Stimulated activated CD8-positive, alpha-beta memory T cell treated with anti-CD3 and anti-CD28 coated beads, Interleukin-12 subunit alpha, Interleukin-12 subunit beta, amount 100 ng/mL, for 1 hour (primary cell): ENCODE results near the gene DLX3.

ENCODE experiments used
- DNase-seq: peaks from one replicate; pipeline ENCODE4 v3.0.0-alpha.2; 2020; ENCODE audit warnings: low read depth

DLX3 gene

GRCh38 chr17:49992191-49992932 lies 2.7 kb downstream of the DLX3 start:
- DNase-seq = no peak

GRCh38 chr17:49991409-49991808 lies 3.6 kb downstream of the DLX3 start:
- no peak for DNase-seq

- no peak for DNase-seq
Measured at GRCh38 chr17:49990921-49991320, 4.1 kb downstream of the DLX3 start.

- no peak for DNase-seq
Measured at GRCh38 chr17:49990331-49990730, 4.7 kb downstream of the DLX3 start.

- no peak for DNase-seq
Measured at GRCh38 chr17:49989518-49989880, 5.5 kb downstream of the DLX3 start.

- DNase-seq = no peak
Measured at GRCh38 chr17:49987681-49988441, 7.2 kb downstream of the DLX3 start.

GRCh38 chr17:49987290-49987585 lies 7.8 kb downstream of the DLX3 start:
- DNase-seq = no peak

GRCh38 chr17:49986396-49987289 lies 8.4 kb downstream of the DLX3 start:
- no peak for DNase-seq

- DNase-seq = no peak
Measured at GRCh38 chr17:49985310-49985990, 9.6 kb downstream of the DLX3 start.

- DNase-seq = no peak
Measured at GRCh38 chr17:49984776-49985175, 10.2 kb downstream of the DLX3 start.

- DNase-seq = no peak
Measured at GRCh38 chr17:49984283-49984682, 10.7 kb downstream of the DLX3 start.

- DNase-seq = no peak
Measured at GRCh38 chr17:49980703-49981197, 14.3 kb downstream of the DLX3 start.

- no peak for DNase-seq
Measured at GRCh38 chr17:49979748-49980479, 15.1 kb downstream of the DLX3 start.

- no peak for DNase-seq
Measured at GRCh38 chr17:49978501-49978900, 16.5 kb downstream of the DLX3 start.

GRCh38 chr17:49977463-49978389 lies 17.3 kb downstream of the DLX3 start:
- DNase-seq = no peak

GRCh38 chr17:49976828-49977202 lies 18.2 kb downstream of the DLX3 start:
- DNase-seq = no peak

- DNase-seq = no peak
Measured at GRCh38 chr17:49976163-49976827, 18.7 kb downstream of the DLX3 start.

- DNase-seq = no peak
Measured at GRCh38 chr17:49975531-49975930, 19.5 kb downstream of the DLX3 start.

- DNase-seq = no peak
Measured at GRCh38 chr17:49973271-49973615, 21.8 kb downstream of the DLX3 start.
